SK-N-SH treated with all-trans-retinoic acid at 6 μM for 48 hours (cell line): ENCODE measurements around the gene MYO16.

Experiments used
- ATAC-seq: fragments of 200-7000 bp; cut with Tn5 transposase; 3 replicates; pipeline ENCODE4 v1.9.1; 2020; ENCODE audit warnings: mild to moderate bottlenecking, moderate library complexity
- ARNTL ChIP-seq: fragments of 450-650 bp; formaldehyde crosslinking; IDR thresholded peaks from 2 replicates; pipeline ENCODE4 v1.5.0; 2020; ENCODE audit warnings: low read depth, mild to moderate bottlenecking, moderate library complexity, borderline replicate concordance
- BACH2 ChIP-seq: fragments of 250-450 bp; sonication (Bioruptor Pico); IDR thresholded peaks from 2 replicates; pipeline ENCODE4 v1.9.0; 2021; ENCODE audit warnings: mild to moderate bottlenecking, borderline replicate concordance
- CSDC2 ChIP-seq: fragments of 250-450 bp; sonication (Bioruptor Pico); IDR thresholded peaks from 2 replicates; pipeline ENCODE4 v1.5.0; 2020; ENCODE audit warnings: mild to moderate bottlenecking, moderate library complexity
- ESRRG ChIP-seq: fragments of 250-450 bp; sonication (Bioruptor Pico); IDR thresholded peaks from 2 replicates; pipeline ENCODE4 v1.6.1; 2021; ENCODE audit warnings: mild to moderate bottlenecking
- GLIS3 ChIP-seq: fragments of 250-450 bp; sonication (Bioruptor Pico); IDR thresholded peaks from 2 replicates; pipeline ENCODE4 v1.5.0; 2020; ENCODE audit warnings: mild to moderate bottlenecking, moderate library complexity
- OSR1 ChIP-seq: fragments of 250-450 bp; sonication (Bioruptor Pico); IDR thresholded peaks from 2 replicates; pipeline ENCODE4 v1.8.0; 2022; ENCODE audit warnings: moderate library complexity, mild to moderate bottlenecking, inconsistent platforms
- PPARA ChIP-seq: fragments of 250-450 bp; sonication (Bioruptor Pico); IDR thresholded peaks from 2 replicates; pipeline ENCODE4 v1.5.0; 2020; ENCODE audit warnings: mild to moderate bottlenecking, borderline replicate concordance
- RARB ChIP-seq: fragments of 250-450 bp; sonication (Bioruptor Pico); IDR thresholded peaks from 2 replicates; pipeline ENCODE4 v1.8.0; 2021; ENCODE audit warnings: mild to moderate bottlenecking, moderate library complexity
- SNAI2 ChIP-seq: fragments of 250-450 bp; sonication (Bioruptor Pico); IDR thresholded peaks from 2 replicates; pipeline ENCODE4 v1.5.0; 2020; ENCODE audit warnings: mild to moderate bottlenecking, moderate library complexity
- TCF4 ChIP-seq: fragments of 250-450 bp; sonication (Bioruptor Pico); IDR thresholded peaks from 2 replicates; pipeline ENCODE4 v1.8.0; 2021; ENCODE audit warnings: mild to moderate bottlenecking, moderate library complexity, borderline replicate concordance
- TOX ChIP-seq: fragments of 250-450 bp; sonication (Bioruptor Pico); IDR thresholded peaks from 2 replicates; pipeline ENCODE4 v1.8.0; 2021; ENCODE audit warnings: mild to moderate bottlenecking, moderate library complexity, borderline replicate concordance
- ZC3H10 ChIP-seq: fragments of 250-450 bp; sonication (Bioruptor Pico); IDR thresholded peaks from 2 replicates; pipeline ENCODE4 v1.5.1; 2021; ENCODE audit warnings: mild to moderate bottlenecking, moderate library complexity
- ZFP3 ChIP-seq: fragments of 250-450 bp; sonication (Bioruptor Pico); IDR thresholded peaks from 2 replicates; pipeline ENCODE4 v1.5.0; 2020; ENCODE audit warnings: mild to moderate bottlenecking, moderate library complexity
- ZFP30 ChIP-seq: fragments of 450-650 bp; formaldehyde crosslinking; IDR thresholded peaks from 2 replicates; pipeline ENCODE4 v1.5.0; 2022; ENCODE audit warnings: mild to moderate bottlenecking, moderate library complexity
- ZNF565 ChIP-seq: fragments of 450-650 bp; formaldehyde crosslinking; conservative IDR thresholded peaks from 2 replicates; pipeline ENCODE4 v1.5.0; 2020; ENCODE audit warnings: low read depth, mild to moderate bottlenecking, moderate library complexity
- ZNF70 ChIP-seq: fragments of 450-650 bp; formaldehyde crosslinking; IDR thresholded peaks from 2 replicates; pipeline ENCODE4 v1.5.0; 2020; ENCODE audit warnings: mild to moderate bottlenecking, moderate library complexity
- TF ChIP-seq, protein P1 (sequence below): fragments of 250-450 bp; sonication (Bioruptor Pico); IDR thresholded peaks from 2 replicates; pipeline ENCODE4 v1.8.0; 2021; ENCODE audit warnings: low read depth, mild to moderate bottlenecking, moderate library complexity, borderline replicate concordance
- TF ChIP-seq, protein P2 (sequence below): fragments of 250-450 bp; sonication (Bioruptor Pico); IDR thresholded peaks from 2 replicates; pipeline ENCODE4 v1.5.0; 2020; ENCODE audit warnings: mild to moderate bottlenecking, moderate library complexity
- TF ChIP-seq, protein P3 (sequence below): fragments of 250-450 bp; sonication (Bioruptor Pico); IDR thresholded peaks from 2 replicates; pipeline ENCODE4 v1.8.0; 2020; ENCODE audit warnings: mild to moderate bottlenecking, moderate library complexity, borderline replicate concordance
- TF ChIP-seq, protein P4 (sequence below): fragments of 250-450 bp; sonication (Bioruptor Pico); IDR thresholded peaks from 2 replicates; pipeline ENCODE4 v1.5.1; 2021; ENCODE audit warnings: mild to moderate bottlenecking, moderate library complexity

MYO16 gene

DNA sequence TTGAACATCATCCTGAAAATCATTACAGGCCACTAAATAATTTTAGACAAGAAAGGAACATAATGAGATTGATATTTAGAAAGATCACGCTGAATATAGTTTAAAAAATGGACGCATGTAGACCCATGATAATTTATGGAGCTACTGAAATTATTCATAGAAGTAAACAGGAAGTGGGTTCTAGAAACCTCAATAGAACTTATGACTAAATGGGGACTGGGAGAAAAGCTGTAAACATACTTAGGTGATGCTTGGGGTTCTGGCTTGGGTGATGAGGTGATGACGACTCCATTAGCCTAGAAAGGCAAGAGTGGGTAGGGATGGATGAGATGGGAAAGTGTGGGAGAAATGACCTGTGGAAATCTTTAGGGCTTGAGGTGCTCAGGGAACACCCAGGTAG lies 484.0 kb downstream of the MYO16 start:
- ATAC-seq, result no peak
- TF ChIP-seq PPARA (CRISPR knock-in tag), result no peak
- TF ChIP-seq OSR1 (CRISPR knock-in tag), result no peak
- TF ChIP-seq, all 23 proteins: peak for 0

DNA sequence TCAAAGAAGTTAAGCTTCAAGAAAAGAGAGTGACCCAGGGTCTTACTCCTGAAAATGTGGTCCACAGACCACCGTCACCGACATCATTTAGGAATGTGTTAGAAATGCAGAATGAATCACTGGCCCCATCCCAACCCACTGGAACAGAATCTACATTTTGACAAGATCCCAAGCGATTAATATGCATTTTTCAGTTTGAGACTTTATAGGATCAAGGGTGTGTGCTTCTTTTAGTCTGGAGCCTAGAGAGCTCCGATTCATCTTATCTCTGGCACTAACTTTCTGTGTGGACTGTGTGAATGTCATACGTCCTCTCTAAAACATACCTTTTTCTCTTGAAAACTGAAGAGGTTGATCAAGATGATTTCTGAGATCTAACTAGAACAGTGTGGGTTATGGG lies 484.8 kb downstream of the MYO16 start:
- TF ChIP-seq GLIS3 (CRISPR knock-in tag), result no peak
- no peak for TF ChIP-seq OSR1 (CRISPR knock-in tag)
- no peak for TF ChIP-seq ZFP3 (CRISPR knock-in tag)
- no peak for TF ChIP-seq ESRRG (CRISPR knock-in tag)
- no peak for TF ChIP-seq TOX (CRISPR knock-in tag)
- TF ChIP-seq, protein P1, sequence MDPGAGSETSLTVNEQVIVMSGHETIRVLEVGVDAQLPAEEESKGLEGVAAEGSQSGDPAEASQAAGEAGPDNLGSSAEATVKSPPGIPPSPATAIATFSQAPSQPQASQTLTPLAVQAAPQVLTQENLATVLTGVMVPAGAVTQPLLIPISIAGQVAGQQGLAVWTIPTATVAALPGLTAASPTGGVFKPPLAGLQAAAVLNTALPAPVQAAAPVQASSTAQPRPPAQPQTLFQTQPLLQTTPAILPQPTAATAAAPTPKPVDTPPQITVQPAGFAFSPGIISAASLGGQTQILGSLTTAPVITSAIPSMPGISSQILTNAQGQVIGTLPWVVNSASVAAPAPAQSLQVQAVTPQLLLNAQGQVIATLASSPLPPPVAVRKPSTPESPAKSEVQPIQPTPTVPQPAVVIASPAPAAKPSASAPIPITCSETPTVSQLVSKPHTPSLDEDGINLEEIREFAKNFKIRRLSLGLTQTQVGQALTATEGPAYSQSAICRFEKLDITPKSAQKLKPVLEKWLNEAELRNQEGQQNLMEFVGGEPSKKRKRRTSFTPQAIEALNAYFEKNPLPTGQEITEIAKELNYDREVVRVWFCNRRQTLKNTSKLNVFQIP (CRISPR knock-in tag), result no peak
- TF ChIP-seq TCF4 (CRISPR knock-in tag), result no peak
- TF ChIP-seq, protein P2, sequence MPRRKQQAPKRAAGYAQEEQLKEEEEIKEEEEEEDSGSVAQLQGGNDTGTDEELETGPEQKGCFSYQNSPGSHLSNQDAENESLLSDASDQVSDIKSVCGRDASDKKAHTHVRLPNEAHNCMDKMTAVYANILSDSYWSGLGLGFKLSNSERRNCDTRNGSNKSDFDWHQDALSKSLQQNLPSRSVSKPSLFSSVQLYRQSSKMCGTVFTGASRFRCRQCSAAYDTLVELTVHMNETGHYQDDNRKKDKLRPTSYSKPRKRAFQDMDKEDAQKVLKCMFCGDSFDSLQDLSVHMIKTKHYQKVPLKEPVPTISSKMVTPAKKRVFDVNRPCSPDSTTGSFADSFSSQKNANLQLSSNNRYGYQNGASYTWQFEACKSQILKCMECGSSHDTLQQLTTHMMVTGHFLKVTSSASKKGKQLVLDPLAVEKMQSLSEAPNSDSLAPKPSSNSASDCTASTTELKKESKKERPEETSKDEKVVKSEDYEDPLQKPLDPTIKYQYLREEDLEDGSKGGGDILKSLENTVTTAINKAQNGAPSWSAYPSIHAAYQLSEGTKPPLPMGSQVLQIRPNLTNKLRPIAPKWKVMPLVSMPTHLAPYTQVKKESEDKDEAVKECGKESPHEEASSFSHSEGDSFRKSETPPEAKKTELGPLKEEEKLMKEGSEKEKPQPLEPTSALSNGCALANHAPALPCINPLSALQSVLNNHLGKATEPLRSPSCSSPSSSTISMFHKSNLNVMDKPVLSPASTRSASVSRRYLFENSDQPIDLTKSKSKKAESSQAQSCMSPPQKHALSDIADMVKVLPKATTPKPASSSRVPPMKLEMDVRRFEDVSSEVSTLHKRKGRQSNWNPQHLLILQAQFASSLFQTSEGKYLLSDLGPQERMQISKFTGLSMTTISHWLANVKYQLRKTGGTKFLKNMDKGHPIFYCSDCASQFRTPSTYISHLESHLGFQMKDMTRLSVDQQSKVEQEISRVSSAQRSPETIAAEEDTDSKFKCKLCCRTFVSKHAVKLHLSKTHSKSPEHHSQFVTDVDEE (CRISPR knock-in tag), result no peak
- TF ChIP-seq ZC3H10 (CRISPR knock-in tag), result no peak
- no peak for TF ChIP-seq CSDC2 (CRISPR knock-in tag)
- no peak for TF ChIP-seq ARNTL (CRISPR knock-in tag)
- TF ChIP-seq, protein P3, sequence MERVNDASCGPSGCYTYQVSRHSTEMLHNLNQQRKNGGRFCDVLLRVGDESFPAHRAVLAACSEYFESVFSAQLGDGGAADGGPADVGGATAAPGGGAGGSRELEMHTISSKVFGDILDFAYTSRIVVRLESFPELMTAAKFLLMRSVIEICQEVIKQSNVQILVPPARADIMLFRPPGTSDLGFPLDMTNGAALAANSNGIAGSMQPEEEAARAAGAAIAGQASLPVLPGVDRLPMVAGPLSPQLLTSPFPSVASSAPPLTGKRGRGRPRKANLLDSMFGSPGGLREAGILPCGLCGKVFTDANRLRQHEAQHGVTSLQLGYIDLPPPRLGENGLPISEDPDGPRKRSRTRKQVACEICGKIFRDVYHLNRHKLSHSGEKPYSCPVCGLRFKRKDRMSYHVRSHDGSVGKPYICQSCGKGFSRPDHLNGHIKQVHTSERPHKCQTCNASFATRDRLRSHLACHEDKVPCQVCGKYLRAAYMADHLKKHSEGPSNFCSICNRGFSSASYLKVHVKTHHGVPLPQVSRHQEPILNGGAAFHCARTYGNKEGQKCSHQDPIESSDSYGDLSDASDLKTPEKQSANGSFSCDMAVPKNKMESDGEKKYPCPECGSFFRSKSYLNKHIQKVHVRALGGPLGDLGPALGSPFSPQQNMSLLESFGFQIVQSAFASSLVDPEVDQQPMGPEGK (CRISPR knock-in tag), result no peak
- no peak for TF ChIP-seq PPARA (CRISPR knock-in tag)
- no peak for TF ChIP-seq RARB
- no peak for TF ChIP-seq ZNF565 (CRISPR knock-in tag)
- no peak for TF ChIP-seq SNAI2 (CRISPR knock-in tag)
- no peak for TF ChIP-seq ZNF70 (CRISPR knock-in tag)
- TF ChIP-seq BACH2 (CRISPR knock-in tag), result no peak
- ATAC-seq, result no peak

DNA sequence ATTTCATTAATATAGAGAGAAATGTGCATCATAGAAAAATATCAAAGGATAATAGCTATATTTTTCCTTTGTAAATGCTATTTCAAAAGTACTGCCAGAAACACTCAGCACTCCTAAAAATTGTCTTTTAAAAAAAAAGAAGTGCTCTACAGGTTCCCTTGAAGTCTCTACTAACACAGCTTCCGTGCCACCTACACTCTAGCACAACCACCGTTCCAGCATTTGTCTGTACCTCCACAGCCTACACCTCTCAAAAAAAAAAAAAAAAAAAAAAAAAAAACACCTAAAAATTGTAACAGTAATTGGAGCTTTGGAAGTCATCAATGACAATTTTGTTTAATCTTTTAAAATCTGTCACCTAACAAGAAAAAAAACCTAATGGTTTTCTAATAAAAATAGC lies 485.6 kb downstream of the MYO16 start:
- ATAC-seq, result no peak
- TF ChIP-seq, protein P1 (CRISPR knock-in tag), result no peak
- TF ChIP-seq ZFP3 (CRISPR knock-in tag) (no peak), PPARA (CRISPR knock-in tag) (no peak), ESRRG (CRISPR knock-in tag) (no peak), ZFP30 (CRISPR knock-in tag) (no peak), ZNF565 (CRISPR knock-in tag) (no peak), TCF4 (CRISPR knock-in tag) (no peak), RARB (no peak), ZC3H10 (CRISPR knock-in tag) (no peak), GLIS3 (CRISPR knock-in tag) (no peak), CSDC2 (CRISPR knock-in tag) (no peak), ZNF70 (CRISPR knock-in tag) (no peak), ARNTL (CRISPR knock-in tag) (no peak)
- TF ChIP-seq, protein P4, sequence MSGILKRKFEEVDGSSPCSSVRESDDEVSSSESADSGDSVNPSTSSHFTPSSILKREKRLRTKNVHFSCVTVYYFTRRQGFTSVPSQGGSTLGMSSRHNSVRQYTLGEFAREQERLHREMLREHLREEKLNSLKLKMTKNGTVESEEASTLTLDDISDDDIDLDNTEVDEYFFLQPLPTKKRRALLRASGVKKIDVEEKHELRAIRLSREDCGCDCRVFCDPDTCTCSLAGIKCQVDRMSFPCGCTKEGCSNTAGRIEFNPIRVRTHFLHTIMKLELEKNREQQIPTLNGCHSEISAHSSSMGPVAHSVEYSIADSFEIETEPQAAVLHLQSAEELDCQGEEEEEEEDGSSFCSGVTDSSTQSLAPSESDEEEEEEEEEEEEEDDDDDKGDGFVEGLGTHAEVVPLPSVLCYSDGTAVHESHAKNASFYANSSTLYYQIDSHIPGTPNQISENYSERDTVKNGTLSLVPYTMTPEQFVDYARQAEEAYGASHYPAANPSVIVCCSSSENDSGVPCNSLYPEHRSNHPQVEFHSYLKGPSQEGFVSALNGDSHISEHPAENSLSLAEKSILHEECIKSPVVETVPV (CRISPR knock-in tag), result no peak
- TF ChIP-seq, protein P3 (CRISPR knock-in tag), result no peak
